Testis (tissue), 3 donors: ENCODE data around the gene TAMM41. TPM values are rescaled to one million over a fixed set of nuclear protein-coding genes. Genes with fewer than 3 reads are reported as not detected.
"Not testable (repeated sequence)": the region's sequence is repeated elsewhere in the genome, so short reads cannot be mapped to it uniquely, and the experiment has no call there.

ENCODE experiments used
- DNase-seq: peaks from one replicate; pipeline ENCODE4 v3.0.0-alpha.2; 2019
- H3K27ac ChIP-seq, 2 donors: fragments of 200-600 bp; sonication (generic); one replicate each; pipeline ENCODE4 v1.5.1; 2019
- H3K27me3 ChIP-seq: fragments of 200-600 bp; sonication (generic); one replicate; pipeline ENCODE4 v1.5.1; 2019
- H3K36me3 ChIP-seq: fragments of 200-600 bp; sonication (generic); one replicate; pipeline ENCODE4 v1.5.1; 2017; ENCODE audit warnings: low read depth; ENCODE audit errors: missing control alignments
- H3K4me1 ChIP-seq: fragments of 200-600 bp; sonication (generic); one replicate; pipeline ENCODE4 v1.5.1; 2019
- H3K4me3 ChIP-seq, 2 donors: fragments of 200-600 bp; sonication (generic); one replicate each; pipeline ENCODE4 v1.5.1; 2017 to 2019
- H3K9me3 ChIP-seq: fragments of 200-600 bp; sonication (generic); one replicate; pipeline ENCODE4 v1.5.1; 2017
- CTCF ChIP-seq, 3 experiments: fragments of 450-650 bp in 2 of 3; fragments of 200-600 bp in 1 of 3; sonication (generic) in 1 of 3; IDR thresholded peaks; one replicate each; pipeline ENCODE4 v1.5.1; 2016 to 2019; ENCODE audit warnings: antibody characterized with exemption in 3 of 3, mild to moderate bottlenecking in 2 of 3, moderate library complexity in 1 of 3
- POLR2A ChIP-seq: fragments of 450-650 bp; IDR thresholded peaks from one replicate; pipeline ENCODE4 v1.6.1; 2017; ENCODE audit warnings: antibody characterized with exemption, mild to moderate bottlenecking, moderate library complexity
- WGBS, 2 donors: methylation state at CpG; one replicate each; pipeline ENCODE4 v1.1.5; 2018; 5-methylcytosine and 5-hydroxymethylcytosine counted together
- intact Hi-C: fragments of 100-400 bp; cut with DNase I; formaldehyde crosslinking; loops from one replicate; pipeline ENCODE4 v1.15.1; 2023; ENCODE audit warnings: low total_unique reads
- polyA plus RNA-seq: library from polyadenylated mRNA; stranded (reverse); fragments of 350-450 nt; fragmentation: Illumina TruSeq; extraction: RNeasy Lipid Tissue Mini Kit (QIAGEN cat#74804); gene quantifications from one replicate; pipeline ENCODE4 v1.2.3, GENCODE V29; 2014; ENCODE audit warnings: low read depth, low replicate concordance; ENCODE audit not compliant: insufficient read depth
- total RNA-seq, 2 donors: library from RNA; depleted of rRNA; stranded (reverse); fragments of >200 nt; gene quantifications; one replicate each; pipeline ENCODE4 v1.2.3, GENCODE V29; 2016

The TAMM41 gene
- total and polyA plus RNA-seq, 3 donors from 2014 or later, result 14.5 to 38.9 (median 21.3) TPM

GRCh38 chr3:11776346-11776745 lies 70.3 kb downstream of the TAMM41 start:
- no peak for TF ChIP-seq CTCF (IDR thresholded peaks at IDR 0.05)
- no peak overlapping the region for H3K27ac ChIP-seq
- whole genome bisulfite sequencing, 2 donors, result 91 to 98% methylated on average over 8 of the region's 8 CpGs
- H3K4me1 ChIP-seq, result no peaks in the 10 kb centered on the region
- intact Hi-C loops, result no loop called here
- no peak for DNase-seq
- no peak overlapping the region for H3K4me3 ChIP-seq
- no peaks in the 10 kb centered on the region for H3K27me3 ChIP-seq
- H3K36me3 ChIP-seq, result no peaks in the 10 kb centered on the region
- H3K9me3 ChIP-seq, result no peaks in the 10 kb centered on the region

- no peak for DNase-seq
- no peaks in the 10 kb centered on the region for H3K4me1 ChIP-seq
- WGBS, 2 donors, result 89 to 95% methylated on average over 8 of the region's 8 CpGs
- no peak overlapping the region for H3K4me3 ChIP-seq
- intact Hi-C loops, result no loop called here
- no peaks in the 10 kb centered on the region for H3K36me3 ChIP-seq
- no peak for TF ChIP-seq CTCF (IDR thresholded peaks at IDR 0.05)
- TF ChIP-seq POLR2A, result no peak
- H3K27me3 ChIP-seq, result no peaks in the 10 kb centered on the region
- no peak overlapping the region for H3K27ac ChIP-seq
- no peaks in the 10 kb centered on the region for H3K9me3 ChIP-seq
Observed at GRCh38 chr3:11775493-11775892, 71.2 kb downstream of the TAMM41 start.

- Histone ChIP-seq H3K9me3 (no peaks in the 10 kb centered on the region), H3K36me3 (no peaks in the 10 kb centered on the region), H3K27ac (no peak overlapping the region), H3K27me3 (no peaks in the 10 kb centered on the region), H3K4me1 (no peaks in the 10 kb centered on the region), H3K4me3 (no peak overlapping the region)
- intact Hi-C loops, result no loop called here
- 37% methylated on average over 2 of the region's 2 CpGs; no CpG with 5 or more reads in 1 of the 2 donors for WGBS, 2 donors
- TF ChIP-seq POLR2A (no peak), CTCF (IDR thresholded peaks at IDR 0.05) (peak in 2 of 3 experiments; percentile 20 to 22)
- peak; percentile 76 for DNase-seq
Observed at GRCh38 chr3:11774296-11774877, 72.3 kb downstream of the TAMM41 start.

GRCh38 chr3:11771931-11772330 lies 74.8 kb downstream of the TAMM41 start:
- H3K36me3 ChIP-seq, H3K4me1 ChIP-seq, H3K27me3 ChIP-seq, H3K27ac ChIP-seq, H3K4me3 ChIP-seq, intact Hi-C loops, DNase-seq, H3K9me3 ChIP-seq: not testable (repeated sequence)
- 90 to 94% methylated on average over 7 of the region's 7 CpGs for WGBS, 2 donors

- Histone ChIP-seq H3K4me1 (no peaks in the 10 kb centered on the region), H3K36me3 (no peaks in the 10 kb centered on the region), H3K4me3 (no peak overlapping the region), H3K27ac (no peak overlapping the region), H3K9me3 (no peaks in the 10 kb centered on the region), H3K27me3 (no peaks in the 10 kb centered on the region)
- intact Hi-C loops, result no loop called here
- 40 to 41% methylated on average over 20 of the region's 20 CpGs for WGBS, 2 donors
- TF ChIP-seq CTCF (IDR thresholded peaks at IDR 0.05) (no peak), POLR2A (no peak)
- peak; percentile 74 for DNase-seq
Observed at GRCh38 chr3:11770477-11771391, 76.0 kb downstream of the TAMM41 start.
